Measurements from ENCODE around the gene PANX3.
A peak's percentile ranks its signal among the peaks of the same experiment; 100 is the strongest.

The PANX3 gene

DNA sequence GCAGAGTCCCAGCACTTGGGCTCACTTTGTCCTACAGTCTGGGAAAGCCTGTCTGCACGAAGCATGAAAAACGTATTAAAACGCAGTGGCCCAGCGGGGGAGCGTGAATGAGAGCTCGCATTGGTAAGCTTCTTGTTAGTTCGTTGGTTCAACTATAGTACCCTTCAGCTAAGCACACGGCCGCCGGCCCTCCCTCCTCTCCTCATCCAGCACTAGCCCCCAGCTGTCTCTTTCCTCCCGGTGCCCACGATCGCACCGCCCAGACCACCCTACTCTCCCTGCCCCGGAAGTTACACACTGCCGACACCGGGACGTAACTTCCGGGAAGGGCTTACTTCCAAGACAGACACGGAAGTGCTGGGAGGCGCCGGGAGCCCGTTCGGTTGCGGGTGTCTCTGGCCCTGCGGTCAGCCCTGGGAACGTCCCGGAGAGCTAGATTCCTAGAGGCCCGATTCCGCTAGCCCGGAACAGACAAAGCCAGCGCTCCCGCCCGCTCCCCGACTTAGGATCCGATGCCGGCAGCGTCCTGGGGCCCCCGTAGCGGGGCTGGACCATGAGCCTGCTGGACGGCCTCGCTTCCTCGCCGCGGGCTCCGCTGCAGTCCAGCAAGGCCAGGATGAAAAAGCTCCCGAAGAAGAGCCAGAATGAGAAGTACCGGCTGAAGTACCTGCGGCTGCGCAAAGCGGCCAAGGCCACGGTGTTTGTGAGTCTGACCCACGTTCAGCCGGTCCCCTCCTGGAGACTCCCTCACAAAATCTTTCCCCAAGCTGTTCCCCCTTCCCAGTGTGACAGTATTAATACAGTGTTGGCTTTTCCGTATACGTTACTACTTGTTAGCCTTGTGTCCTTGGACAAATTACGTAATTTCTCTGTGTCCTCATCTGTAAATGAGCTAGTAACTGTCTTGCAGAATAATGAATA, 11.6 kb downstream of the PANX3 start, which contains the start of gene TBRG1:
TBRG1 (plus strand) TSS at position 334 of the 921 bp plus-strand sequence; CDS start at position 554, 220 bp downstream.
- H3K56ac ChIP-seq (ENCODE audit: low read length), result peak within 1 kb of the TSS; percentile 88
- H3K27me3 ChIP-seq (ENCODE audit: insufficient read depth, low read length, poor library complexity), result peaks cover 3% of the 10 kb centered on the region
- no CpG with 5 or more reads among the region's 57 CpGs for WGBS (ENCODE audit: extremely low coverage, insufficient coverage, low lambda C conversion rate)
- no peak within 1 kb of the TSS for H3K23ac ChIP-seq (ENCODE audit: low read length)
- no peak within 1 kb of the TSS for H3K4ac ChIP-seq (ENCODE audit: low read depth, low read length)
- H3K79me2 ChIP-seq (ENCODE audit: control insufficient read depth, insufficient read depth, low read length), result peaks cover 9% of the 10 kb centered on the region
- DNase-seq, result peak; percentile 96
- H2BK5ac ChIP-seq (ENCODE audit: low read length), result no peak within 1 kb of the TSS
- H3K18ac ChIP-seq (ENCODE audit: low read length), result no peak within 1 kb of the TSS
- H3K4me1 ChIP-seq (ENCODE audit: control insufficient read depth, low read depth, low read length), result peaks cover 2% of the 10 kb centered on the region
- peaks cover 1% of the 10 kb centered on the region for H3K36me3 ChIP-seq (ENCODE audit: control insufficient read depth, insufficient read depth, low read length)
- no peak within 1 kb of the TSS for H2BK120ac ChIP-seq (ENCODE audit: low read depth, low read length)
- H3K79me1 ChIP-seq (ENCODE audit: low read length), result peaks cover 7% of the 10 kb centered on the region
- no peak within 1 kb of the TSS for H2AK5ac ChIP-seq (ENCODE audit: low read length)
- H4K8ac ChIP-seq (ENCODE audit: low read depth, low read length), result no peak within 1 kb of the TSS
- no peak within 1 kb of the TSS for H2BK15ac ChIP-seq (replicated peaks; ENCODE audit: low read depth)
- H3K4me2 ChIP-seq (ENCODE audit: low read length), result peak within 1 kb of the TSS; percentile 94
- peak within 1 kb of the TSS; percentile 89 for H3K4me3 ChIP-seq (ENCODE audit: low read length)
- no peak within 1 kb of the TSS for H4K5ac ChIP-seq (ENCODE audit: low read length)
- H3K27ac ChIP-seq (ENCODE audit: low read depth, low read length), result peak within 1 kb of the TSS; percentile 21
- H3K9ac ChIP-seq (ENCODE audit: low read length), result peak within 1 kb of the TSS; percentile 86

DNA sequence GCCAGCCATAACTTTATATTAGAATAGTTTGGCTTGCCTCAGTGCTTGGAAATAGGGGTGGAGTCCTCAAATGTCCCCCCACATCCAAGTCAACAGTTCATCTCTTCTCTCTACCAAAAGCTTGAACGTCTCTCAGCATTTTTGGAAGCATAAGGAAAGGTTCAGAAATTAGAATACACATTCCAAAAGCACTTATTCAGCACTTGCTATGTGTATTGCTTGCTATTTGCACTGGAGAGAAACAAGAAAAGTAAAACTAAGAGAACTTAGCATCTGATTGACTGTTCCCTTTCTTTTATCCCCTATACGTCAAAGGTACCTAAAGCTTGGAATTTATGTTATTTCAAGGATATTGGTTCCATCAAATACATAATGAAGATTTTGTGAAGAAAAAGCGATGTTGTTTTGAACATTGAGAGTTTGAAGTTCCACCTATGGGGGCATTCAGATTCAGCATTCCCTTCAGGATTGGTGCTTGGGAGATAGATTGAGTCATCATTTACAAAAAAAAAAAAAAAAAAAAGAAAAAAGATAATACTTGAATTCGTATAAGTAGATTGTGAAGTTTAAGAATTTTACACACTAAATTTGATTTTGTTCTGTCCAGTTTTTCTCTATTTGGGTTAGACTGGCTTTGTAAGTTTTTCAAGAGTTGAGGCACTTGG, 12.8 kb downstream of the PANX3 start:
- H3K79me1 ChIP-seq (ENCODE audit: low read length), result peaks cover 7% of the 10 kb centered on the region
- peaks cover 2% of the 10 kb centered on the region for H3K4me1 ChIP-seq (ENCODE audit: control insufficient read depth, low read depth, low read length)
- no peak overlapping the region for H2AK5ac ChIP-seq (ENCODE audit: low read length)
- H3K9ac ChIP-seq (ENCODE audit: low read length), result peak overlapping the region; percentile 86
- H3K4me3 ChIP-seq (ENCODE audit: low read length), result no peak overlapping the region
- peaks cover 9% of the 10 kb centered on the region for H3K79me2 ChIP-seq (ENCODE audit: control insufficient read depth, insufficient read depth, low read length)
- 100% methylated on average over 1 of the region's 4 CpGs for WGBS (ENCODE audit: extremely low coverage, insufficient coverage, low lambda C conversion rate)
- H3K4ac ChIP-seq (ENCODE audit: low read depth, low read length), result no peak overlapping the region
- H3K36me3 ChIP-seq (ENCODE audit: control insufficient read depth, insufficient read depth, low read length), result peaks cover 1% of the 10 kb centered on the region
- H4K8ac ChIP-seq (ENCODE audit: low read depth, low read length), result no peak overlapping the region
- no peak overlapping the region for H2BK120ac ChIP-seq (ENCODE audit: low read depth, low read length)
- H3K56ac ChIP-seq (ENCODE audit: low read length), result peak overlapping the region; percentile 20
- H3K23ac ChIP-seq (ENCODE audit: low read length), result no peak overlapping the region
- peak overlapping the region; percentile 94 for H3K4me2 ChIP-seq (ENCODE audit: low read length)
- H2BK15ac ChIP-seq (replicated peaks; ENCODE audit: low read depth), result no peak overlapping the region
- H3K27me3 ChIP-seq (ENCODE audit: insufficient read depth, low read length, poor library complexity), result peaks cover 3% of the 10 kb centered on the region
- H3K18ac ChIP-seq (ENCODE audit: low read length), result no peak overlapping the region
- H4K5ac ChIP-seq (ENCODE audit: low read length), result no peak overlapping the region
- DNase-seq, result no peak
- H2BK5ac ChIP-seq (ENCODE audit: low read length), result no peak overlapping the region
- no peak overlapping the region for H3K27ac ChIP-seq (ENCODE audit: low read depth, low read length)

DNA sequence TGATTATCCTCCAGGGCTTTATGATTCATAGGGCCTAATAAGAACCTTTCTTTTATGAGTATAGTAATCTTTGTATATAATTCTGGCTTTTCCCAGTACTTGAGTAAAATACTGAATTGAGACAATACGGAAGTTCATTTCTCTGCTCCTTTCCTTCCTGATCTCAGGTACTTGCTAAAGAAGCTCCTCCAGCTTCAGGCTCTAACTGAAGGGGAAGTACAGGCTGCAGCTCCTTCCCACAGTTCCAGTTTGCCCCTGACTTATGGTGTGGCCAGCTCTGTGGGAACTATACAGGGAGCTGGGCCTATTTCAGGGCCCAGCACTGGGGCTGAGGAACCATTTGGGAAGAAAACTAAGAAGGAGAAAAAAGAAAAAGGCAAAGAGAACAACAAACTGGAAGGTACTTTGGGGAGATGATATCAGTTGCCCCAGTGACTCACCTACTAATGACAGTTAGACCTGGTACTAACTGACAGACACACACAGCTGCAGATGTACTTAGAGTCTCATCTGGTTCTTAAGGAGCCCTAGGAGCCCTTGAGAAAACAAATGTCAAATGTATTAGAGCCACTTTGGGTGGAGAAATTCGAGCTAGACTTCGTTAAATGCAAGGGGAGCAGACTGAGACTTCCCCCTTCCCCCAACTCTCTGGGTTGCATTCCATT, 14.4 kb downstream of the PANX3 start:
- no peak overlapping the region for H3K9ac ChIP-seq (ENCODE audit: low read length)
- H2BK15ac ChIP-seq (replicated peaks; ENCODE audit: low read depth), result no peak overlapping the region
- H3K18ac ChIP-seq (ENCODE audit: low read length), result no peak overlapping the region
- H3K4ac ChIP-seq (ENCODE audit: low read depth, low read length), result no peak overlapping the region
- no peak for DNase-seq
- H3K27me3 ChIP-seq (ENCODE audit: insufficient read depth, low read length, poor library complexity), result no peaks in the 10 kb centered on the region
- H3K23ac ChIP-seq (ENCODE audit: low read length), result no peak overlapping the region
- H3K27ac ChIP-seq (ENCODE audit: low read depth, low read length), result no peak overlapping the region
- H3K36me3 ChIP-seq (ENCODE audit: control insufficient read depth, insufficient read depth, low read length), result peaks cover 3% of the 10 kb centered on the region
- WGBS (ENCODE audit: extremely low coverage, insufficient coverage, low lambda C conversion rate), result no CpG with 5 or more reads among the region's 3 CpGs
- H3K56ac ChIP-seq (ENCODE audit: low read length), result no peak overlapping the region
- no peak overlapping the region for H2BK120ac ChIP-seq (ENCODE audit: low read depth, low read length)
- H3K4me3 ChIP-seq (ENCODE audit: low read length), result no peak overlapping the region
- H3K79me1 ChIP-seq (ENCODE audit: low read length), result peaks cover 7% of the 10 kb centered on the region
- no peak overlapping the region for H4K5ac ChIP-seq (ENCODE audit: low read length)
- H3K4me1 ChIP-seq (ENCODE audit: control insufficient read depth, low read depth, low read length), result peaks cover 2% of the 10 kb centered on the region
- peaks cover 9% of the 10 kb centered on the region for H3K79me2 ChIP-seq (ENCODE audit: control insufficient read depth, insufficient read depth, low read length)
- H3K4me2 ChIP-seq (ENCODE audit: low read length), result no peak overlapping the region
- H2BK5ac ChIP-seq (ENCODE audit: low read length), result no peak overlapping the region
- no peak overlapping the region for H4K8ac ChIP-seq (ENCODE audit: low read depth, low read length)
- no peak overlapping the region for H2AK5ac ChIP-seq (ENCODE audit: low read length)

DNA sequence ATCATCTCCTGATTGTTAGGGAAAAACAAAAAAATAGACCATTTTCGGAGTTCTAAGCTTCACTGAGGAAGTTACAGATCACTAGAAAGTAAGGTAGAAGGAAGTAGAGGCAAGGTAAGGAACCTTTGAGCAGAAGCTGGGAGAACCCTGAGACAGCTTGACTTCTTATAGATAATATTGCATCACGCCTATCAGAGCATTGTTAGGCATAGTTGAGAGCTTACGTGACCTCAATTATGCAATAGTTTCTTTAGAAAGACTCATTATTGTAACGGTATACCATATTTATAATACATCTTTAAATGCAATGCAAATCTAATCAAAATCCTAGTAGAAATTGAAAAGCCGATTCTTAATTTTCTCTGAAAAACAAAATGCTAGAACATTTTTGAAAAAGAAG, 16.3 kb downstream of the PANX3 start:
- no CpG with 5 or more reads among the region's 5 CpGs for WGBS (ENCODE audit: extremely low coverage, insufficient coverage, low lambda C conversion rate)
- Histone ChIP-seq H3K4me1 (ENCODE audit: control insufficient read depth, low read depth, low read length) (peaks cover 2% of the 10 kb centered on the region), H3K23ac (ENCODE audit: low read length) (no peak overlapping the region), H4K8ac (ENCODE audit: low read depth, low read length) (no peak overlapping the region), H3K18ac (ENCODE audit: low read length) (no peak overlapping the region), H3K27me3 (ENCODE audit: insufficient read depth, low read length, poor library complexity) (no peaks in the 10 kb centered on the region), H3K79me1 (ENCODE audit: low read length) (peaks cover 7% of the 10 kb centered on the region), H3K79me2 (ENCODE audit: control insufficient read depth, insufficient read depth, low read length) (peaks cover 9% of the 10 kb centered on the region), H4K5ac (ENCODE audit: low read length) (no peak overlapping the region), H3K56ac (ENCODE audit: low read length) (no peak overlapping the region), H3K36me3 (ENCODE audit: control insufficient read depth, insufficient read depth, low read length) (peaks cover 5% of the 10 kb centered on the region), H2BK15ac (replicated peaks; ENCODE audit: low read depth) (no peak overlapping the region), H3K9ac (ENCODE audit: low read length) (no peak overlapping the region), H2BK120ac (ENCODE audit: low read depth, low read length) (no peak overlapping the region), H2BK5ac (ENCODE audit: low read length) (no peak overlapping the region), H3K4me3 (ENCODE audit: low read length) (no peak overlapping the region), H2AK5ac (ENCODE audit: low read length) (no peak overlapping the region), H3K27ac (ENCODE audit: low read depth, low read length) (no peak overlapping the region), H3K4me2 (ENCODE audit: low read length) (no peak overlapping the region), H3K4ac (ENCODE audit: low read depth, low read length) (no peak overlapping the region)
- no peak for DNase-seq

DNA sequence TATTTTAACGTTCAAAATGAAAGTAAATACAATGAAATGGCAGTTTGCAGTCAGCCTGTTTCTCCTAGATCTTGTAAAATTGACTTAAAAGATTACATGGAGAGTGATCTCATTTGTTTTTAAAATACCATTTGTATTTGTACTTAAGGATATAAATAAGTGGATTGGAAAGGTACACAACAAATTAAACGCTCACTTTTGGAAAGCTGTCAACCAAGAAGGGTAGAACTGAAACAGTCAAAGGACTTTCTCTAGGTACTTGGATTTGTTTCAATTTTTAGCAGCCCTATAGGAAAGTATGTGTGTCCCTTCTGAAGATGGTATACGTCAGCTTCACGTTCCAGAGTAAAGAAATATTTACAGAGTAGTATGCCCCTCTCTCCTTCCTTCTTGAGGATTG, 18.7 kb downstream of the PANX3 start:
- Histone ChIP-seq H3K9ac (ENCODE audit: low read length) (no peak overlapping the region), H3K23ac (ENCODE audit: low read length) (no peak overlapping the region), H3K79me1 (ENCODE audit: low read length) (peaks cover under 1% of the 10 kb centered on the region), H2AK5ac (ENCODE audit: low read length) (no peak overlapping the region), H3K4me3 (ENCODE audit: low read length) (no peak overlapping the region), H2BK5ac (ENCODE audit: low read length) (no peak overlapping the region), H4K8ac (ENCODE audit: low read depth, low read length) (no peak overlapping the region), H3K4ac (ENCODE audit: low read depth, low read length) (no peak overlapping the region), H3K56ac (ENCODE audit: low read length) (no peak overlapping the region), H2BK15ac (replicated peaks; ENCODE audit: low read depth) (no peak overlapping the region), H3K36me3 (ENCODE audit: control insufficient read depth, insufficient read depth, low read length) (peaks cover 5% of the 10 kb centered on the region), H3K4me1 (ENCODE audit: control insufficient read depth, low read depth, low read length) (no peaks in the 10 kb centered on the region), H3K18ac (ENCODE audit: low read length) (no peak overlapping the region), H3K4me2 (ENCODE audit: low read length) (no peak overlapping the region), H3K27ac (ENCODE audit: low read depth, low read length) (no peak overlapping the region), H4K5ac (ENCODE audit: low read length) (no peak overlapping the region), H2BK120ac (ENCODE audit: low read depth, low read length) (no peak overlapping the region), H3K79me2 (ENCODE audit: control insufficient read depth, insufficient read depth, low read length) (no peaks in the 10 kb centered on the region), H3K27me3 (ENCODE audit: insufficient read depth, low read length, poor library complexity) (no peaks in the 10 kb centered on the region)
- no CpG with 5 or more reads among the region's 4 CpGs for WGBS (ENCODE audit: extremely low coverage, insufficient coverage, low lambda C conversion rate)
- DNase-seq, result no peak

All from mesendoderm (in vitro differentiated cells).